AG04449 (cell line): ENCODE results near the gene SUSD6.

Experiments used
- CTCF ChIA-PET: fragments of 350-600 bp; formaldehyde crosslinking; extraction: SDS; loops from one replicate; lab custom pipeline; 2021; ENCODE audit warnings: antibody characterized with exemption; lab: Yijun Ruan, JAX
- POLR2A ChIA-PET: fragments of 400-600, 350-600 bp; formaldehyde crosslinking; extraction: SDS; loops from one replicate; lab custom pipeline; 2020; ENCODE audit warnings: antibody characterized with exemption, inconsistent platforms; lab: Yijun Ruan, JAX
- DNase-seq: peaks from one replicate; pipeline ENCODE4 v3.0.0-alpha.2; 2010; ENCODE audit warnings: low read depth, low spot score
- H3K4me3 ChIP-seq: 2 replicates; pipeline ENCODE4 v1.5.1; 2011; ENCODE audit warnings: low read depth, mild to moderate bottlenecking, control low read depth, low read length
- TF ChIP-seq, protein P1 (sequence below): IDR thresholded peaks from one replicate; pipeline ENCODE4 v1.5.1; 2011; ENCODE audit warnings: mild to moderate bottlenecking, moderate library complexity, low read length, control low read depth, inconsistent platforms; ENCODE audit not compliant: insufficient read depth; ENCODE audit errors: missing control alignments

The SUSD6 gene

DNA sequence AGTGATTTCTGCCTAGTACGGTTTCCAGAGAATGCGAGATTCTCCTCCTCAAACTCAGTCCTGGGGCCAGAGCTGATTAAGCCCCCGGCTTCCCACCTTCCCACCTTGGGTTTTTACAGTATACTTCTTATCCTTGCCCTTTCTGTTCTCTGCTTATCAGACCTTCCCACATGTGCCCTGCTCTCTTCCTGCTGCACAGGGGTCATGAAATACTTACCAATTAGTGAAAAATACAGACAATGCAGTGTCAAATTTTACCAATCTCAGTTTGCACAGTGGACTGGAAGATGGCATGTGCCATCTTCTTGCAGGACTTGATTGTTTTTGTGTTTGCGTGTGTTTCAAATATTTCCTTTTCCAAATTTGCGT is 14.7 kb downstream of the SUSD6 start:
- POLR2A ChIA-PET: no interaction called here
- CTCF ChIA-PET: interaction anchor here (1.0 kb wide), 1 partner anchor 9 kb away, joined by 3 read pairs; no protein-coding TSS in a partner anchor

DNA sequence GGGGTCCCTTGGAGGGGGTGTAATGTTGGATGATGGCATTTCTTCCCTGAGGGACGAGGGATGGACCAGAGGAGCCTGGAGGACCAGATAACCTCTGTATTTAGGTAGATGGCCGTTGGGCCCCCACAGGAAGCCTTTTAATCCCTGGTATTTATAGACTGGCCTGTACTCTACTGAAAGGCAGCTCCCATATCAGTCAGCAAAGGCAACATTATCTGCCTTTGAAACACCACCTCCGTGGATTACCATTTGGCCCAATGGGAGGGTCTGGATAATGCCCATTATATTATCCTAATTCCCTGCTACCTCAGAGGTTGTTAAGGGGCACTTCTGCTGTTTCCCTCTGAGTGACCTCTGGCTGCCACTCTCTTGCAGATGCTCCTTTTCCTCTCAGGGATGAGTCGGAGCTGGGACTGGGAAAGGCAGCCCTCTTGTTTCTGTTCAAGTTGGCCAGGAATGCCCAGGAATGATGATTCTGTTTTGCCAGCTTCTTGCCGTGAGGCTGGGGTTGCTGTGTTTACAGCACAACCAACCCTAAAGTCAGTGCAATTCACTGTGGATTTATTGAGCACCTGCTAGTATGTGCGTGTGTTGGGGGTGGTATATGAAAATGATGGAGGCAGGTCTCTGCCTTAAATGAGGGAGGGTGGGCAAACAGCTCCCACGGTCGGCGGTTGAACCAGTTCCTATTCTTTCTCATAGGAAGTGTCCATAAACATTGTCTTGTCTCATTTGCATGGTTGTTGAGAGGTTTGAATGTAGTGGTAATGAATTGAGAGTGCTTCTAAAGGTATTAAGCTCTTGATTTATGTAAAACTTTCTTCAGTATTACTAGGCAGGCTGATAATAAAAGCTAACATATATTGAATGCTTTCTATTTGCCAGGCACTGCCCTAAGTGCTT is 18.1 kb downstream of the SUSD6 start:
- TF ChIP-seq, protein P1, sequence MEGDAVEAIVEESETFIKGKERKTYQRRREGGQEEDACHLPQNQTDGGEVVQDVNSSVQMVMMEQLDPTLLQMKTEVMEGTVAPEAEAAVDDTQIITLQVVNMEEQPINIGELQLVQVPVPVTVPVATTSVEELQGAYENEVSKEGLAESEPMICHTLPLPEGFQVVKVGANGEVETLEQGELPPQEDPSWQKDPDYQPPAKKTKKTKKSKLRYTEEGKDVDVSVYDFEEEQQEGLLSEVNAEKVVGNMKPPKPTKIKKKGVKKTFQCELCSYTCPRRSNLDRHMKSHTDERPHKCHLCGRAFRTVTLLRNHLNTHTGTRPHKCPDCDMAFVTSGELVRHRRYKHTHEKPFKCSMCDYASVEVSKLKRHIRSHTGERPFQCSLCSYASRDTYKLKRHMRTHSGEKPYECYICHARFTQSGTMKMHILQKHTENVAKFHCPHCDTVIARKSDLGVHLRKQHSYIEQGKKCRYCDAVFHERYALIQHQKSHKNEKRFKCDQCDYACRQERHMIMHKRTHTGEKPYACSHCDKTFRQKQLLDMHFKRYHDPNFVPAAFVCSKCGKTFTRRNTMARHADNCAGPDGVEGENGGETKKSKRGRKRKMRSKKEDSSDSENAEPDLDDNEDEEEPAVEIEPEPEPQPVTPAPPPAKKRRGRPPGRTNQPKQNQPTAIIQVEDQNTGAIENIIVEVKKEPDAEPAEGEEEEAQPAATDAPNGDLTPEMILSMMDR: no peak
- ChIA-PET CTCF (interaction anchor here (0.9 to 2.6 kb wide), 6 partner anchors 9 to 45 kb away, joined by 3 to 9 read pairs (median 4); no protein-coding TSS in a partner anchor), POLR2A (interaction anchor here (1.6 kb wide), 1 partner anchor 17 kb away, joined by 5 read pairs; no protein-coding TSS in a partner anchor)
- DNase-seq: no peak
- no peak overlapping the region for H3K4me3 ChIP-seq

More for the DNA sequence above, 14.7 kb downstream of the SUSD6 start:
- H3K4me3 ChIP-seq: no peak overlapping the region
- TF ChIP-seq, protein P1: no peak
- no peak for DNase-seq

DNA sequence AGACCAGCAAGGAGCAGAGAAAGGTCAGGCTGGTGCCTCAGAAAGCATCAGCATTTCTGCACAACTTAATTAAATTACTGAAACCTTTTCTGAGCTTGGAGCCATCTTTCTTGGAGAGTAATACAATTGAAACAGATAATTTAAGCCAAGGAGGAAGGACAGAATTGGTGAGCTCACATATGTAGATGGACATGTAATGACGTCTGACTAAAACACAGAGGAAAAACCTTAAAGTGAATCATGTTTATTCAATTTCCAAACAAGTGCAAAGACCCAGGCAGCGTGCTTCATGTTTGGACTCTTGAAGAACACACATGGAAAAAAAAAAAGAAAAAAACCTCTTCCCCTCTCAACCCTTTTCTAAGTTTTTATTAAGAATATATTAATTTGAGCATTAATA is 19.0 kb downstream of the SUSD6 start:
- TF ChIP-seq, protein P1: no peak
- no peak overlapping the region for H3K4me3 ChIP-seq
- ChIA-PET POLR2A (interaction anchor here (1.6 kb wide), 1 partner anchor 18 kb away, joined by 5 read pairs; no protein-coding TSS in a partner anchor), CTCF (interaction anchor here (1.0 to 2.6 kb wide), 7 partner anchors 8 to 50 kb away, joined by 3 to 9 read pairs (median 3); no protein-coding TSS in a partner anchor)
- no peak for DNase-seq

DNA sequence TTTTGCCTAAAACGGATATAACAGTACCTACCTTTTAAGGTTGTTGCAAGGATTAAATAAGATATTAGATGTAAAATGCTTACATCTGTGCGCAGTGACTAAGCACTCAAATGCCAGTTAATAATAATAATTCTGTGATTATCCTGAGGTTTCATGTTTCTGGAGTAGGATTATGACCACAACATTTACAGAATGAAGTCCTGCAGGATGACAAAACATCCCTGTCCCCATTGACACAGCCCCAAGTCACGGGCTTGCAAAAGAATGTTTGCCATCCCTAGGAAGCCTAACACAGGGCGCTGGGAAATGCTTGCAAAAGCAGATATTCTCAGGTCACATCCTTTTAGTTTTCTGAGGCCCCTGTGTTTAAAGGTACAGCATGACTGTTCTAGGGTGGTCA is 20.1 kb downstream of the SUSD6 start:
- ChIA-PET POLR2A (no interaction called here), CTCF (interaction anchor here (1.1 to 1.6 kb wide), 3 partner anchors 17 to 52 kb away, joined by 3 read pairs; no protein-coding TSS in a partner anchor)
- TF ChIP-seq, protein P1: no peak
- H3K4me3 ChIP-seq: no peak overlapping the region
- DNase-seq: no peak

DNA sequence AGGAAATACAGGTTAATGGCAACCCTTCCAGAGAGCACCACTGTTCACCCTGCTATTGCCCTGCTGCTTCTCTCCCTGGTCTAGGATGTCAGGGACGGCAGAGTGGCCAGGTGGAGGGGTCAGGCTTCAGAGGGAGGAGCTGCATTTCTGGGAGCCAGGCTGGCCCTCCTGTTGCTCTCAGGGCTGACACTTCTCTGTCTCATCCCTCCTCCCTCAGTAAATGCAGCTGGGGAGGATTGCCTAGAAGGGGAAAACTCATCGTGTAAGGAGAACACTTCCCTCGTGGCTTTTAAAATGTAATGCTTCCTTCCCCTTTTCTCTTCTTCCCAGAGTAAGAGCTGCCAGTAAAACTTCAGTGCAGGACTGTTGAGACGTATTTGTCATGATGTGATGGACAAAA is 20.8 kb downstream of the SUSD6 start:
- POLR2A ChIA-PET: no interaction called here

More for the DNA sequence above, 20.8 kb downstream of the SUSD6 start:
- CTCF ChIA-PET: interaction anchor here (1.3 kb wide), 1 partner anchor 48 kb away, joined by 3 read pairs; no protein-coding TSS in a partner anchor
- TF ChIP-seq, protein P1: no peak
- no peak overlapping the region for H3K4me3 ChIP-seq
- DNase-seq: no peak
